H9 (cell line): ENCODE data around the gene DNAJC12. TPM values are rescaled to one million over a fixed set of nuclear protein-coding genes. Genes with fewer than 3 reads are reported as not detected.
A peak's percentile ranks its signal among the peaks of the same experiment; 100 is the strongest.

Source experiments
- DNase-seq: peaks from one replicate; pipeline ENCODE4 v3.0.0-alpha.2; 2017
- H2AFZ ChIP-seq: one replicate; pipeline ENCODE4 v1.6.1; 2013; ENCODE audit warnings: mild to moderate bottlenecking, low read length, control low read depth, moderate library complexity
- H2AK5ac ChIP-seq: 2 replicates; pipeline ENCODE4 v1.6.1; 2013; ENCODE audit warnings: low read length, control low read depth, mixed read lengths; ENCODE audit not compliant: insufficient read length
- H2BK120ac ChIP-seq: one replicate; pipeline ENCODE4 v1.6.1; 2013; ENCODE audit warnings: low read depth, mild to moderate bottlenecking, low read length, control low read depth, inconsistent platforms; ENCODE audit not compliant: poor library complexity, severe bottlenecking
- H2BK12ac ChIP-seq: 2 replicates; pipeline ENCODE4 v1.6.1; 2013; ENCODE audit warnings: low read length, control low read depth, mixed read lengths, low read depth; ENCODE audit not compliant: insufficient read length
- H2BK15ac ChIP-seq: 2 replicates; pipeline ENCODE4 v1.6.1; 2013; ENCODE audit warnings: low read depth, low read length, control low read depth
- H2BK20ac ChIP-seq: one replicate; pipeline ENCODE4 v1.6.1; 2013; ENCODE audit warnings: low read depth, mild to moderate bottlenecking, low read length, control low read depth, inconsistent platforms; ENCODE audit not compliant: poor library complexity, severe bottlenecking
- H2BK5ac ChIP-seq: 2 replicates; pipeline ENCODE4 v1.6.1; 2013; ENCODE audit warnings: low read length, control low read depth, mixed read lengths; ENCODE audit not compliant: insufficient read length
- H3K14ac ChIP-seq: 2 replicates; pipeline ENCODE4 v1.6.1; 2013; ENCODE audit warnings: low read length, control low read depth; ENCODE audit not compliant: insufficient read depth
- H3K18ac ChIP-seq: 2 replicates; pipeline ENCODE4 v1.6.1; 2013; ENCODE audit warnings: low read depth, mild to moderate bottlenecking, mixed read lengths, low read length, control low read depth; ENCODE audit not compliant: insufficient read length
- H3K23ac ChIP-seq: 2 replicates; pipeline ENCODE4 v1.6.1; 2013; ENCODE audit warnings: low read length, control low read depth, mixed read lengths, low read depth; ENCODE audit not compliant: insufficient read length
- H3K23me2 ChIP-seq: 2 replicates; pipeline ENCODE4 v1.6.1; 2013; ENCODE audit warnings: low read depth, mild to moderate bottlenecking, mixed read lengths, low read length, control low read depth; ENCODE audit not compliant: insufficient read length, poor library complexity, severe bottlenecking
- H3K27ac ChIP-seq: 2 replicates; pipeline ENCODE4 v1.5.1; 2013; ENCODE audit warnings: low read length, control low read depth, mixed read lengths, low read depth; ENCODE audit not compliant: insufficient read length
- H3K27me3 ChIP-seq: 2 replicates; pipeline ENCODE4 v1.6.1; 2013; ENCODE audit warnings: low read length, control low read depth, inconsistent platforms; ENCODE audit not compliant: insufficient read depth
- H3K4ac ChIP-seq: 2 replicates; pipeline ENCODE4 v1.6.1; 2013; ENCODE audit warnings: low read depth, mild to moderate bottlenecking, control low read depth, inconsistent platforms, low read length, moderate library complexity
- H3K4me1 ChIP-seq: 2 replicates; pipeline ENCODE4 v1.6.1; 2013; ENCODE audit warnings: low read length, control low read depth, inconsistent platforms; ENCODE audit not compliant: insufficient read depth
- H3K4me2 ChIP-seq: 2 replicates; pipeline ENCODE4 v1.6.1; 2013; ENCODE audit warnings: low read length, control low read depth, mixed read lengths; ENCODE audit not compliant: insufficient read length, insufficient read depth
- H3K56ac ChIP-seq: 2 replicates; pipeline ENCODE4 v1.6.1; 2013; ENCODE audit warnings: low read depth, mild to moderate bottlenecking, mixed read lengths, low read length, control low read depth; ENCODE audit not compliant: insufficient read length
- H3K79me1 ChIP-seq: 2 replicates; pipeline ENCODE4 v1.6.1; 2013; ENCODE audit warnings: low read depth, mild to moderate bottlenecking, moderate library complexity, low read length, control low read depth, inconsistent platforms; ENCODE audit not compliant: insufficient read depth, poor library complexity, severe bottlenecking
- H3K79me2 ChIP-seq: 2 replicates; pipeline ENCODE4 v1.6.1; 2013; ENCODE audit warnings: low read length, control low read depth, inconsistent platforms; ENCODE audit not compliant: insufficient read depth
- H3K9ac ChIP-seq: 2 replicates; pipeline ENCODE4 v1.6.1; 2013; ENCODE audit warnings: low read length, control low read depth, mixed read lengths; ENCODE audit not compliant: insufficient read length; ENCODE audit errors: extremely low read depth
- H3K9me3 ChIP-seq: one replicate; pipeline ENCODE4 v1.6.1; 2013; ENCODE audit warnings: low read depth, low read length, inconsistent platforms; ENCODE audit not compliant: control insufficient read depth
- H3T11ph ChIP-seq: one replicate; pipeline ENCODE4 v1.6.1; 2013; ENCODE audit warnings: mild to moderate bottlenecking, low read length, control low read depth, inconsistent platforms
- H4K20me1 ChIP-seq: one replicate; pipeline ENCODE4 v1.6.1; 2013; ENCODE audit not compliant: control insufficient read depth, insufficient read length, insufficient read depth
- H4K5ac ChIP-seq: 2 replicates; pipeline ENCODE4 v1.6.1; 2013; ENCODE audit warnings: low read depth, mild to moderate bottlenecking, mixed read lengths, low read length, control low read depth; ENCODE audit not compliant: insufficient read length
- H4K8ac ChIP-seq: replicated peaks from 2 replicates; pipeline ENCODE4 v1.6.1; 2013; ENCODE audit warnings: low read length, control low read depth, mixed read lengths, low read depth; ENCODE audit not compliant: insufficient read length
- H4K91ac ChIP-seq: 2 replicates; pipeline ENCODE4 v1.6.1; 2013; ENCODE audit warnings: low read depth, mild to moderate bottlenecking, moderate library complexity, mixed read lengths, low read length, control low read depth; ENCODE audit not compliant: insufficient read length
- H3K27ac Mint-ChIP-seq, 3 experiments: 2 replicates in 2 of 3; 3 replicates in 1 of 3; pipeline ENCODE4 v1.8.0; 2020 to 2021; ENCODE audit warnings: mixed read lengths in 3 of 3, mild to moderate bottlenecking in 1 of 3, moderate library complexity in 1 of 3
- H3K27me3 Mint-ChIP-seq: 2 replicates; pipeline ENCODE4 v1.8.0; 2021; ENCODE audit warnings: low read depth, mild to moderate bottlenecking, moderate library complexity, mixed read lengths
- H3K36me3 Mint-ChIP-seq, 3 experiments: 2 replicates in 2 of 3; 3 replicates in 1 of 3; pipeline ENCODE4 v1.8.0; 2020 to 2021; ENCODE audit warnings: low read depth in 3 of 3, mixed read lengths in 3 of 3; ENCODE audit not compliant: insufficient read depth in 1 of 3
- H3K4me1 Mint-ChIP-seq, 2 experiments: 2 replicates each; pipeline ENCODE4 v1.8.0; 2020; ENCODE audit warnings: mixed read lengths in 2 of 2
- H3K4me3 Mint-ChIP-seq, 2 experiments: 2 replicates in 1 of 2; 3 replicates in 1 of 2; pipeline ENCODE4 v1.8.0; 2020 to 2021; ENCODE audit warnings: mild to moderate bottlenecking in 2 of 2, mixed read lengths in 2 of 2, moderate library complexity in 1 of 2
- H3K9me3 Mint-ChIP-seq, 2 experiments: 2 replicates in 1 of 2; 3 replicates in 1 of 2; pipeline ENCODE4 v1.8.0; 2020; ENCODE audit warnings: mild to moderate bottlenecking in 2 of 2, mixed read lengths in 2 of 2, moderate library complexity in 1 of 2
- WGBS: extraction: QIAGEN DNeasy Blood & Tissue Kit; methylation state at CpG from one replicate; pipeline ENCODE4 v1.1.7; 2013; ENCODE audit warnings: missing lambda C conversion rate, low lambda C conversion rate, mixed read lengths; ENCODE audit not compliant: insufficient read length; ENCODE audit errors: extremely low coverage; 5-methylcytosine and 5-hydroxymethylcytosine counted together
- total RNA-seq: library from RNA; stranded (reverse); gene quantifications from 2 replicates; pipeline ENCODE4 v1.2.1, GENCODE V29; 2021
- TF ChIP-seq, protein P1 (sequence below): fragments of 200-600 bp; sonication (generic); conservative IDR thresholded peaks from 3 replicates; pipeline ENCODE4 v1.8.0; 2021; ENCODE audit warnings: antibody characterized with exemption, mild to moderate bottlenecking

The DNAJC12 gene
- total RNA-seq, 1 experiment from 2014 or later: 0.85 TPM

GRCh38 chr10:67807855-67808456 lies 30.0 kb downstream of the DNAJC12 start:
- Mint-ChIP-seq H3K4me1 (peaks cover 21% of the 10 kb centered on the region in 2 experiments), H3K4me3 (no peak overlapping the region), H3K36me3 (peaks cover 0 to 10% (median 2%) of the 10 kb centered on the region in 3 experiments; a peak in 4 of 7 replicates), H3K27ac (peak overlapping the region in 2 of 3 experiments; percentile 42 to 87; a peak in 3 of 7 replicates), H3K9me3 (peaks cover 3 to 8% of the 10 kb centered on the region in 2 experiments; a peak in 4 of 5 replicates), H3K27me3 (no peaks in the 10 kb centered on the region; the same call in 1 of the 2 replicates)
- Histone ChIP-seq H3K9ac (no peak overlapping the region), H3K27ac (no peak overlapping the region), H2BK15ac (no peak overlapping the region), H3T11ph (no peak overlapping the region), H2BK5ac (no peak overlapping the region), H3K79me1 (no peaks in the 10 kb centered on the region), H4K91ac (no peak overlapping the region), H3K27me3 (no peaks in the 10 kb centered on the region), H2AK5ac (no peak overlapping the region), H3K4me2 (no peak overlapping the region), H2AFZ (no peak overlapping the region), H3K56ac (no peak overlapping the region), H3K23me2 (no peaks in the 10 kb centered on the region), H3K79me2 (no peaks in the 10 kb centered on the region), H3K23ac (no peak overlapping the region), H4K20me1 (no peaks in the 10 kb centered on the region), H4K5ac (no peak overlapping the region), H3K14ac (no peak overlapping the region), H2BK20ac (no peak overlapping the region), H2BK12ac (no peak overlapping the region), H3K18ac (no peak overlapping the region), H2BK120ac (no peak overlapping the region), H4K8ac (no peak overlapping the region), H3K4me1 (peaks cover 5% of the 10 kb centered on the region), H3K9me3 (no peaks in the 10 kb centered on the region), H3K4ac (no peak overlapping the region)
- TF ChIP-seq, protein P1, sequence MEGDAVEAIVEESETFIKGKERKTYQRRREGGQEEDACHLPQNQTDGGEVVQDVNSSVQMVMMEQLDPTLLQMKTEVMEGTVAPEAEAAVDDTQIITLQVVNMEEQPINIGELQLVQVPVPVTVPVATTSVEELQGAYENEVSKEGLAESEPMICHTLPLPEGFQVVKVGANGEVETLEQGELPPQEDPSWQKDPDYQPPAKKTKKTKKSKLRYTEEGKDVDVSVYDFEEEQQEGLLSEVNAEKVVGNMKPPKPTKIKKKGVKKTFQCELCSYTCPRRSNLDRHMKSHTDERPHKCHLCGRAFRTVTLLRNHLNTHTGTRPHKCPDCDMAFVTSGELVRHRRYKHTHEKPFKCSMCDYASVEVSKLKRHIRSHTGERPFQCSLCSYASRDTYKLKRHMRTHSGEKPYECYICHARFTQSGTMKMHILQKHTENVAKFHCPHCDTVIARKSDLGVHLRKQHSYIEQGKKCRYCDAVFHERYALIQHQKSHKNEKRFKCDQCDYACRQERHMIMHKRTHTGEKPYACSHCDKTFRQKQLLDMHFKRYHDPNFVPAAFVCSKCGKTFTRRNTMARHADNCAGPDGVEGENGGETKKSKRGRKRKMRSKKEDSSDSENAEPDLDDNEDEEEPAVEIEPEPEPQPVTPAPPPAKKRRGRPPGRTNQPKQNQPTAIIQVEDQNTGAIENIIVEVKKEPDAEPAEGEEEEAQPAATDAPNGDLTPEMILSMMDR: no peak
- no CpG with 5 or more reads among the region's 4 CpGs for WGBS
- no peak for DNase-seq
